ENCODE measurements around the gene LINS1.

DNA sequence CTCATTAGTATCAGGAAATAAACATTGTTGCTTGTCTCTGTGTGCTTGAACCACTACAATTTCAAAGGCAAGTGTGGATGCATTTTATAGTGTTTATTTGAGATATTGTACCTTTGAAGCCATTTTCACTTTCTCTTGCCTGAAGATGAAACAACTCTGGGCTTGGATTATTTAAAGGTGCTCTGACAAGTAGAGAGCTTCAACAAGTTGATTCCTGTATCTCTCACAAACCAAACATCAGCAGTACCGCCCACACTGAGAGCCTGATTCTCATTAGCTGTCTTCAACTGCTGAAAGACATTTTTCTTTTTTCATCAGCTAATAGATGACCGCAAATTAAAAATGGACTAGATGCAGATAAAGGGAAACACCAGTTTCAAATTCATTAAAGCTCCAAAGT, 72.4 kb downstream of the LINS1 start:
- TF ChIP-seq, protein P1, sequence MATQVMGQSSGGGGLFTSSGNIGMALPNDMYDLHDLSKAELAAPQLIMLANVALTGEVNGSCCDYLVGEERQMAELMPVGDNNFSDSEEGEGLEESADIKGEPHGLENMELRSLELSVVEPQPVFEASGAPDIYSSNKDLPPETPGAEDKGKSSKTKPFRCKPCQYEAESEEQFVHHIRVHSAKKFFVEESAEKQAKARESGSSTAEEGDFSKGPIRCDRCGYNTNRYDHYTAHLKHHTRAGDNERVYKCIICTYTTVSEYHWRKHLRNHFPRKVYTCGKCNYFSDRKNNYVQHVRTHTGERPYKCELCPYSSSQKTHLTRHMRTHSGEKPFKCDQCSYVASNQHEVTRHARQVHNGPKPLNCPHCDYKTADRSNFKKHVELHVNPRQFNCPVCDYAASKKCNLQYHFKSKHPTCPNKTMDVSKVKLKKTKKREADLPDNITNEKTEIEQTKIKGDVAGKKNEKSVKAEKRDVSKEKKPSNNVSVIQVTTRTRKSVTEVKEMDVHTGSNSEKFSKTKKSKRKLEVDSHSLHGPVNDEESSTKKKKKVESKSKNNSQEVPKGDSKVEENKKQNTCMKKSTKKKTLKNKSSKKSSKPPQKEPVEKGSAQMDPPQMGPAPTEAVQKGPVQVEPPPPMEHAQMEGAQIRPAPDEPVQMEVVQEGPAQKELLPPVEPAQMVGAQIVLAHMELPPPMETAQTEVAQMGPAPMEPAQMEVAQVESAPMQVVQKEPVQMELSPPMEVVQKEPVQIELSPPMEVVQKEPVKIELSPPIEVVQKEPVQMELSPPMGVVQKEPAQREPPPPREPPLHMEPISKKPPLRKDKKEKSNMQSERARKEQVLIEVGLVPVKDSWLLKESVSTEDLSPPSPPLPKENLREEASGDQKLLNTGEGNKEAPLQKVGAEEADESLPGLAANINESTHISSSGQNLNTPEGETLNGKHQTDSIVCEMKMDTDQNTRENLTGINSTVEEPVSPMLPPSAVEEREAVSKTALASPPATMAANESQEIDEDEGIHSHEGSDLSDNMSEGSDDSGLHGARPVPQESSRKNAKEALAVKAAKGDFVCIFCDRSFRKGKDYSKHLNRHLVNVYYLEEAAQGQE (IDR thresholded peaks at IDR 0.05; ENCODE audit: low read depth, low read length) = no peak
- TF ChIP-seq POLR2AphosphoS5 (IDR thresholded peaks at IDR 0.05; ENCODE audit: low read length) = no peak
- no peak for TF ChIP-seq NFYA (IDR thresholded peaks at IDR 0.05; ENCODE audit: borderline replicate concordance, low read depth, low read length)
- no peak for TF ChIP-seq EZH2 (IDR thresholded peaks at IDR 0.05; ENCODE audit: borderline replicate concordance, control insufficient read depth, low read depth, low read length)
- TF ChIP-seq GABPA (IDR thresholded peaks at IDR 0.05; ENCODE audit: low read depth) = no peak
- TF ChIP-seq, protein P2, sequence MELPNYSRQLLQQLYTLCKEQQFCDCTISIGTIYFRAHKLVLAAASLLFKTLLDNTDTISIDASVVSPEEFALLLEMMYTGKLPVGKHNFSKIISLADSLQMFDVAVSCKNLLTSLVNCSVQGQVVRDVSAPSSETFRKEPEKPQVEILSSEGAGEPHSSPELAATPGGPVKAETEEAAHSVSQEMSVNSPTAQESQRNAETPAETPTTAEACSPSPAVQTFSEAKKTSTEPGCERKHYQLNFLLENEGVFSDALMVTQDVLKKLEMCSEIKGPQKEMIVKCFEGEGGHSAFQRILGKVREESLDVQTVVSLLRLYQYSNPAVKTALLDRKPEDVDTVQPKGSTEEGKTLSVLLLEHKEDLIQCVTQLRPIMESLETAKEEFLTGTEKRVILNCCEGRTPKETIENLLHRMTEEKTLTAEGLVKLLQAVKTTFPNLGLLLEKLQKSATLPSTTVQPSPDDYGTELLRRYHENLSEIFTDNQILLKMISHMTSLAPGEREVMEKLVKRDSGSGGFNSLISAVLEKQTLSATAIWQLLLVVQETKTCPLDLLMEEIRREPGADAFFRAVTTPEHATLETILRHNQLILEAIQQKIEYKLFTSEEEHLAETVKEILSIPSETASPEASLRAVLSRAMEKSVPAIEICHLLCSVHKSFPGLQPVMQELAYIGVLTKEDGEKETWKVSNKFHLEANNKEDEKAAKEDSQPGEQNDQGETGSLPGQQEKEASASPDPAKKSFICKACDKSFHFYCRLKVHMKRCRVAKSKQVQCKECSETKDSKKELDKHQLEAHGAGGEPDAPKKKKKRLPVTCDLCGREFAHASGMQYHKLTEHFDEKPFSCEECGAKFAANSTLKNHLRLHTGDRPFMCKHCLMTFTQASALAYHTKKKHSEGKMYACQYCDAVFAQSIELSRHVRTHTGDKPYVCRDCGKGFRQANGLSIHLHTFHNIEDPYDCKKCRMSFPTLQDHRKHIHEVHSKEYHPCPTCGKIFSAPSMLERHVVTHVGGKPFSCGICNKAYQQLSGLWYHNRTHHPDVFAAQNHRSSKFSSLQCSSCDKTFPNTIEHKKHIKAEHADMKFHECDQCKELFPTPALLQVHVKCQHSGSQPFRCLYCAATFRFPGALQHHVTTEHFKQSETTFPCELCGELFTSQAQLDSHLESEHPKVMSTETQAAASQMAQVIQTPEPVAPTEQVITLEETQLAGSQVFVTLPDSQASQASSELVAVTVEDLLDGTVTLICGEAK (IDR thresholded peaks at IDR 0.05; ENCODE audit: borderline replicate concordance) = no peak
- TF ChIP-seq BACH1 (IDR thresholded peaks at IDR 0.05; ENCODE audit: borderline replicate concordance) = no peak
- TF ChIP-seq HDAC2 (IDR thresholded peaks at IDR 0.05) = no peak
- TF ChIP-seq, protein P3, sequence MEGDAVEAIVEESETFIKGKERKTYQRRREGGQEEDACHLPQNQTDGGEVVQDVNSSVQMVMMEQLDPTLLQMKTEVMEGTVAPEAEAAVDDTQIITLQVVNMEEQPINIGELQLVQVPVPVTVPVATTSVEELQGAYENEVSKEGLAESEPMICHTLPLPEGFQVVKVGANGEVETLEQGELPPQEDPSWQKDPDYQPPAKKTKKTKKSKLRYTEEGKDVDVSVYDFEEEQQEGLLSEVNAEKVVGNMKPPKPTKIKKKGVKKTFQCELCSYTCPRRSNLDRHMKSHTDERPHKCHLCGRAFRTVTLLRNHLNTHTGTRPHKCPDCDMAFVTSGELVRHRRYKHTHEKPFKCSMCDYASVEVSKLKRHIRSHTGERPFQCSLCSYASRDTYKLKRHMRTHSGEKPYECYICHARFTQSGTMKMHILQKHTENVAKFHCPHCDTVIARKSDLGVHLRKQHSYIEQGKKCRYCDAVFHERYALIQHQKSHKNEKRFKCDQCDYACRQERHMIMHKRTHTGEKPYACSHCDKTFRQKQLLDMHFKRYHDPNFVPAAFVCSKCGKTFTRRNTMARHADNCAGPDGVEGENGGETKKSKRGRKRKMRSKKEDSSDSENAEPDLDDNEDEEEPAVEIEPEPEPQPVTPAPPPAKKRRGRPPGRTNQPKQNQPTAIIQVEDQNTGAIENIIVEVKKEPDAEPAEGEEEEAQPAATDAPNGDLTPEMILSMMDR (IDR thresholded peaks at IDR 0.05 in 2 of 3, conservative IDR thresholded peaks at IDR 0.05 in 1 of 3; ENCODE audit: control insufficient read depth in 2 of 3, extremely low read depth in 1 of 3, insufficient read depth in 1 of 3, low read depth in 3 of 3, low read length in 3 of 3) = no peak
- no peak for TF ChIP-seq RUNX3 (IDR thresholded peaks at IDR 0.05; ENCODE audit: low read length)
- no peak for TF ChIP-seq TARDBP (IDR thresholded peaks at IDR 0.05; ENCODE audit: borderline replicate concordance)
- TF ChIP-seq CEBPB (IDR thresholded peaks at IDR 0.05; ENCODE audit: borderline replicate concordance in 1 of 2, low read depth in 2 of 2, low read length in 2 of 2) = no peak
- TF ChIP-seq NFIC (IDR thresholded peaks at IDR 0.05; ENCODE audit: low read depth, low read length) = no peak
- TF ChIP-seq, protein P4, sequence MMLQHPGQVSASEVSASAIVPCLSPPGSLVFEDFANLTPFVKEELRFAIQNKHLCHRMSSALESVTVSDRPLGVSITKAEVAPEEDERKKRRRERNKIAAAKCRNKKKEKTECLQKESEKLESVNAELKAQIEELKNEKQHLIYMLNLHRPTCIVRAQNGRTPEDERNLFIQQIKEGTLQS (IDR thresholded peaks at IDR 0.05; ENCODE audit: borderline replicate concordance, extremely low read depth, low read depth, low read length) = no peak
